ENCODE measurements around the gene ANKRD45.

- TF ChIP-seq CTCF (IDR thresholded peaks at IDR 0.05) (no peak), POLR2A (IDR thresholded peaks at IDR 0.05) (no peak)
These were observed 45.8 kb upstream of the ANKRD45 start for GRCh38 chr1:173715538-173715844.
